Loucy (cell line): ENCODE data around the gene RGS6.

ENCODE experiments used
- EZH2phosphoT487 ChIP-seq: fragments of 200-600 bp; IDR thresholded peaks from 2 replicates; pipeline ENCODE4 v1.6.1; 2018; ENCODE audit warnings: antibody characterized with exemption, mild to moderate bottlenecking, moderate library complexity, borderline replicate concordance
- TF ChIP-seq, protein P1 (sequence below): fragments of 200-600 bp; sonication (generic); conservative IDR thresholded peaks from 2 replicates; pipeline ENCODE4 v1.5.1; 2014; ENCODE audit warnings: mild to moderate bottlenecking, antibody characterized with exemption, low read length

DNA sequence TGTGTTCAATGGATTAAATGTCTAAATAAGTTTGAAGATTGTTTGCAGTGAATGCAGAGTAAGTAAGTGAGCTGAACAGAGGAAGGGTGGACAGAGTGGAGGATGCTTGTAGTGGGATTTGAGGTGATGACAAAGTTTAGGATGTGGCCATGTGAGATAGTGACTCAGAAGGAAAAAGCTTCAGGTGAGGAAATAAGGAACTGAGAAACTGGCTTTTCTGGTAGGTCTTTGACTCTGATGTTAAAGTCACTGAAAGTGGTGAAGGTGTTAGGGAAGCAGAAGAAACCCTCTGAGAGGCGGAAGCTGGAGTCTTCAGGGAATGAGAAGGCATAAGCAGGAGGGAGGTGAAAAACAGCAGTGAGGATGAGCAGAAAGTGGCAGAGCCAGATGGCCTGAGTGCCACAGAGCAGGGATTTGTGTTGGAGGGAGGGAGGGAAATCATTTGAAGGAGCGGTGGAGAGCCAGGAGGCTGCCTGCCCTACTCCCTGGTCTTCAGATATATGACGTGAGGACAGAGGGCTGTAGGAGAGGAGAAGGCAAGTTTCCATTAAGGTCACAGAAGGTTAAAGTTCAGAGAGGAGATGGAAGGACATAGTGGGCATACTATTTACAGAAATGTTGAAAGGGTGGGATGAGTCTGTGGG, 24.8 kb downstream of the RGS6 start:
- TF ChIP-seq, protein P1, sequence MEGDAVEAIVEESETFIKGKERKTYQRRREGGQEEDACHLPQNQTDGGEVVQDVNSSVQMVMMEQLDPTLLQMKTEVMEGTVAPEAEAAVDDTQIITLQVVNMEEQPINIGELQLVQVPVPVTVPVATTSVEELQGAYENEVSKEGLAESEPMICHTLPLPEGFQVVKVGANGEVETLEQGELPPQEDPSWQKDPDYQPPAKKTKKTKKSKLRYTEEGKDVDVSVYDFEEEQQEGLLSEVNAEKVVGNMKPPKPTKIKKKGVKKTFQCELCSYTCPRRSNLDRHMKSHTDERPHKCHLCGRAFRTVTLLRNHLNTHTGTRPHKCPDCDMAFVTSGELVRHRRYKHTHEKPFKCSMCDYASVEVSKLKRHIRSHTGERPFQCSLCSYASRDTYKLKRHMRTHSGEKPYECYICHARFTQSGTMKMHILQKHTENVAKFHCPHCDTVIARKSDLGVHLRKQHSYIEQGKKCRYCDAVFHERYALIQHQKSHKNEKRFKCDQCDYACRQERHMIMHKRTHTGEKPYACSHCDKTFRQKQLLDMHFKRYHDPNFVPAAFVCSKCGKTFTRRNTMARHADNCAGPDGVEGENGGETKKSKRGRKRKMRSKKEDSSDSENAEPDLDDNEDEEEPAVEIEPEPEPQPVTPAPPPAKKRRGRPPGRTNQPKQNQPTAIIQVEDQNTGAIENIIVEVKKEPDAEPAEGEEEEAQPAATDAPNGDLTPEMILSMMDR: no peak
- no peak for TF ChIP-seq EZH2phosphoT487
